Endothelial cell of umbilical vein (primary cell): ENCODE results near the gene MAP6. TPM values are rescaled to one million over a fixed set of nuclear protein-coding genes. Genes with fewer than 3 reads are reported as not detected.

ENCODE experiments used
- BruUV-seq: library from RNA; stranded (reverse); fragments of 400-500 nt; replicated peaks from 2 replicates; lab custom pipeline; 2021; lab: Mats Ljungman, UMichigan
- CTCF ChIA-PET: fragments of 300-600, 350-600 bp; sonication (Branson Sonifier 250); formaldehyde crosslinking; loops from one replicate; lab custom pipeline; 2021; ENCODE audit warnings: antibody characterized with exemption, inconsistent platforms; lab: Charles Lee
- POLR2A ChIA-PET: fragments of 300-600, 350-600 bp; sonication (Branson Sonifier 250); formaldehyde crosslinking; loops from one replicate; lab custom pipeline; 2021; ENCODE audit warnings: antibody characterized with exemption, inconsistent platforms; lab: Charles Lee
- DNase-seq: peaks from one replicate; pipeline ENCODE4 v3.0.0-alpha.2; 2011; ENCODE audit warnings: low read depth, low spot score
- FAIRE-seq: peaks from 2 replicates; lab custom pipeline; 2011; peaks lifted over from hg19 to GRCh38; lab: Jason Lieb, UNC
- H2AFZ ChIP-seq: 2 replicates; pipeline ENCODE4 v1.6.0; 2012; ENCODE audit warnings: low read depth, low read length, control low read depth, inconsistent platforms
- H3K27ac ChIP-seq: 2 replicates; pipeline ENCODE4 v1.5.1; 2011; ENCODE audit warnings: low read depth, mild to moderate bottlenecking, control low read depth, low read length, moderate library complexity; ENCODE audit not compliant: insufficient read depth
- H3K27me3 ChIP-seq, 2 experiments: 2 replicates each; pipeline versions ENCODE4 v1.6.0 to v1.6.1; 2011; ENCODE audit warnings: low read length in 2 of 2, mixed read lengths in 1 of 2; ENCODE audit not compliant: control insufficient read depth in 2 of 2, insufficient read depth in 2 of 2
- H3K36me3 ChIP-seq, 2 experiments: 2 replicates in 1 of 2; 3 replicates in 1 of 2; pipeline ENCODE4 v1.5.1; 2011; ENCODE audit warnings: low read length in 2 of 2, mild to moderate bottlenecking in 1 of 2, moderate library complexity in 1 of 2; ENCODE audit not compliant: control insufficient read depth in 2 of 2, insufficient read depth in 2 of 2; ENCODE audit errors: extremely low read depth in 1 of 2
- H3K4me1 ChIP-seq: 3 replicates; pipeline ENCODE4 v1.5.1; 2011; ENCODE audit warnings: mild to moderate bottlenecking, low read length; ENCODE audit not compliant: control insufficient read depth, insufficient read depth; ENCODE audit errors: extremely low read depth
- H3K4me2 ChIP-seq: 2 replicates; pipeline ENCODE4 v1.6.1; 2011; ENCODE audit warnings: low read length, control low read depth, mixed read lengths; ENCODE audit not compliant: insufficient read depth
- H3K4me3 ChIP-seq, 3 experiments: fragments of 200-600 bp in 1 of 3; sonication (generic), shearing (Covaris generic) in 1 of 3; replicated peaks in 1 of 3; 2 replicates each; pipeline ENCODE4 v1.5.1; 2011 to 2016; ENCODE audit warnings: control low read depth in 3 of 3, low read length in 3 of 3, mild to moderate bottlenecking in 2 of 3, inconsistent platforms in 1 of 3, low read depth in 1 of 3, moderate library complexity in 1 of 3; ENCODE audit not compliant: insufficient read depth in 1 of 3
- H3K79me2 ChIP-seq: 2 replicates; pipeline ENCODE4 v1.6.0; 2012; ENCODE audit warnings: low read length, inconsistent platforms; ENCODE audit not compliant: control insufficient read depth, insufficient read depth
- H3K9ac ChIP-seq: replicated peaks from 2 replicates; pipeline ENCODE3; 2011; ENCODE audit warnings: low read length, control low read depth; ENCODE audit not compliant: insufficient read depth; ENCODE audit errors: extremely low read depth
- H3K9me1 ChIP-seq: replicated peaks from 3 replicates; pipeline ENCODE4 v1.6.0; 2011; ENCODE audit warnings: mild to moderate bottlenecking, low read length; ENCODE audit not compliant: control insufficient read depth, insufficient read depth; ENCODE audit errors: extremely low read depth
- H3K9me3 ChIP-seq: replicated peaks from 2 replicates; pipeline ENCODE4 v1.5.1; 2012; ENCODE audit warnings: low read length, inconsistent platforms; ENCODE audit not compliant: control insufficient read depth, insufficient read depth
- H4K20me1 ChIP-seq: replicated peaks from 2 replicates; pipeline ENCODE3; 2011; ENCODE audit warnings: mild to moderate bottlenecking, low read length; ENCODE audit not compliant: control insufficient read depth, insufficient read depth; ENCODE audit errors: extremely low read depth
- CTCF ChIP-seq, 2 donors: IDR thresholded peaks; 1 replicate in 1 of 2; 2 replicates in 1 of 2; pipeline ENCODE4 v1.5.1; 2011; ENCODE audit warnings: low read length in 2 of 2, mild to moderate bottlenecking in 2 of 2, moderate library complexity in 2 of 2, control low read depth in 1 of 2, inconsistent platforms in 1 of 2, low read depth in 1 of 2; ENCODE audit not compliant: insufficient read depth in 1 of 2; ENCODE audit errors: extremely low read depth in 1 of 2
- EZH2 ChIP-seq: IDR thresholded peaks from 2 replicates; pipeline ENCODE4 v1.6.1; 2012; ENCODE audit warnings: borderline replicate concordance, low read depth, mild to moderate bottlenecking, moderate library complexity, low read length, inconsistent platforms; ENCODE audit not compliant: severe bottlenecking
- FOS ChIP-seq: IDR thresholded peaks from 2 replicates; pipeline ENCODE4 v1.6.1; 2011; ENCODE audit warnings: mild to moderate bottlenecking, low read length, moderate library complexity, borderline replicate concordance; ENCODE audit not compliant: insufficient read depth
- GATA2 ChIP-seq: IDR thresholded peaks from 2 replicates; pipeline ENCODE4 v1.7.0; 2011; ENCODE audit warnings: low read depth, mild to moderate bottlenecking, moderate library complexity, mixed read lengths, low read length; ENCODE audit not compliant: insufficient read length, insufficient read depth
- JUN ChIP-seq: IDR thresholded peaks from 2 replicates; pipeline ENCODE4 v1.6.1; 2011; ENCODE audit warnings: borderline replicate concordance, low read depth; ENCODE audit not compliant: insufficient read length, insufficient read depth
- MAX ChIP-seq: IDR thresholded peaks from 2 replicates; pipeline ENCODE4 v1.6.1; 2011; ENCODE audit not compliant: insufficient read depth, insufficient read length
- MYC ChIP-seq: IDR thresholded peaks from one replicate; pipeline ENCODE4 v1.6.1; 2011; ENCODE audit warnings: mild to moderate bottlenecking, low read depth, low read length
- POLR2A ChIP-seq: IDR thresholded peaks from 2 replicates; pipeline ENCODE4 v1.6.1; 2012; ENCODE audit warnings: low read depth, mild to moderate bottlenecking, control low read depth, low read length
- POLR2AphosphoS5 ChIP-seq: IDR thresholded peaks from 2 replicates; pipeline ENCODE4 v1.6.1; 2012; ENCODE audit warnings: low read depth, mild to moderate bottlenecking, control low read depth, low read length, moderate library complexity; ENCODE audit not compliant: insufficient read depth
- dilution Hi-C: fragments of 300-500 bp; cut with MboI; formaldehyde crosslinking; loops from one replicate; pipeline ENCODE4 v1.15.0; 2019; ENCODE audit warnings: low sequenced_read_pairs; ENCODE audit not compliant: extremely low pct_ligation_motif_present
- intact Hi-C: fragments of 100-400 bp; cut with micrococcal nuclease; formaldehyde crosslinking; loops from one replicate; pipeline ENCODE4 v1.10.0; 2022
- polyA plus RNA-seq, 4 experiments: library from polyadenylated mRNA; depleted of rRNA in 3 of 4; stranded (reverse) in 3 of 4; unstranded in 1 of 4; fragments of >200 nt; gene quantifications; 2 replicates each; pipeline versions ENCODE4 v1.2.1 to v1.2.3, GENCODE V29; 2011 to 2012; ENCODE audit warnings: missing spikeins in 1 of 4
- total RNA-seq: library from RNA; stranded (reverse); gene quantifications from 2 replicates; pipeline ENCODE4 v1.2.3, GENCODE V29; 2021

Gene MAP6
- total and polyA plus RNA-seq, 2 donors (not counting 3 experiments of a cell fraction or from before 2014, with no cell fraction given) = 0.12 TPM; not detected in 1

DNA sequence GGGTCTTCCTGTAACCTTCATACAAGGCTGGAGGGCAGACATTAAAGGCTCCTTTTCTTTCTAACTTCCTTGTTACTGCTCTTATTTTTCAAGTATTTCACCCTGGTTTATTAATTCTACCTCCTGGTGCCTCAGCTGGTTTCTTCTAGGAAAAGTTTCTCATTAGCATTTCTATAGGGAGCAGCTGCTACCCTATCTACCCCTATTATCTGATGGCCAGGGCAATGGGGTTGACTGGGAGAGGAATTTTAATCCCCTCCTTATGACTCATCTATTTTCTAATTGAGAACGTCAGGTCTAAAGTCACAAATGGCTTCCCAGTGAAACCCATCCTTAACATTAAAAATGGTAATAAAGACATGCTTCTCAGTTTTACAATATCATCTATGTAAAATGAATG lies 5.0 kb downstream of the MAP6 start:
- no peak for FAIRE-seq
- no TSS peak for BruUV-seq

More for the DNA sequence above, 5.0 kb downstream of the MAP6 start:
- Histone ChIP-seq H3K9ac (no peak overlapping the region), H3K4me3 (no peak overlapping the region), H3K9me1 (no peaks in the 10 kb centered on the region), H3K36me3 (no peaks in the 10 kb centered on the region), H3K79me2 (no peaks in the 10 kb centered on the region), H3K27ac (no peak overlapping the region), H4K20me1 (no peaks in the 10 kb centered on the region), H3K27me3 (peaks cover 39 to 56% of the 10 kb centered on the region in 2 experiments), H3K9me3 (no peaks in the 10 kb centered on the region), H3K4me2 (no peak overlapping the region), H3K4me1 (peaks cover 7% of the 10 kb centered on the region), H2AFZ (no peak overlapping the region)
- dilution Hi-C loops (no loop called here), intact Hi-C loops (no loop called here)
- DNase-seq = no peak
- TF ChIP-seq GATA2 = no peak
- TF ChIP-seq MAX = no peak
- no peak for TF ChIP-seq JUN
- no peak for TF ChIP-seq POLR2AphosphoS5
- TF ChIP-seq POLR2A = no peak
- no peak for TF ChIP-seq FOS
- TF ChIP-seq CTCF (IDR thresholded peaks at IDR 0.05; ENCODE audit: extremely low read depth in 1 of 2, insufficient read depth in 1 of 2, low read depth in 1 of 2, low read length in 2 of 2) = no peak
- TF ChIP-seq EZH2 = no peak
- no peak for TF ChIP-seq MYC
- POLR2A ChIA-PET = interaction anchor here (0.5 kb wide), 1 partner anchor 1912 kb away, joined by 5 read pairs; no protein-coding TSS in a partner anchor
- CTCF ChIA-PET = interaction anchor here (1.5 kb wide), 1 partner anchor 13 kb away, joined by 5 read pairs; no protein-coding TSS in a partner anchor
